HG02642 (cell line): ENCODE measurements around the gene DGKB.

Source experiments
- ATAC-seq: cut with Tn5 transposase; IDR thresholded peaks from one replicate; pipeline ENCODE4 v1.9.1; 2021; ENCODE audit warnings: mild to moderate bottlenecking; ENCODE audit not compliant: unreplicated experiment, poor library complexity

Gene DGKB

DNA sequence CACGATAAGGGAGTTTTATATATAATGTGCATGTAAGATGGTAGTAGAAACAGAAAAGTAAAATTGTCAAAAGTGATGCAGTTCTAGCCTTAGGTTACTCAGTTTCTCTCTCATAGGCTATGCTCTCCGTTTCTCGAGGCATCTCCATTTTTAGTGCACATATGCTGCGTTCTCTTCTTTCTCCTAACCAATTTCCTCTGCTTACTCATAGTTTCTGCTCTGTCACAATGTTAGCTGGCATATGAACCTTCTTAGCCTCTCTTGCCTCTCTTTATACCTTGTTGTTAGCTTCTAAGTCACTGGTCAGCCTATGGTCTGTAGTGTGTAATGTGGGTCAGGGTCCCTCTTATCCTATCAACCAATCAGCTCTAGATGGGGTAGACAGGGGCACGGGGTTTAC is 632.5 kb downstream of the DGKB start:
- ATAC-seq = no peak

DNA sequence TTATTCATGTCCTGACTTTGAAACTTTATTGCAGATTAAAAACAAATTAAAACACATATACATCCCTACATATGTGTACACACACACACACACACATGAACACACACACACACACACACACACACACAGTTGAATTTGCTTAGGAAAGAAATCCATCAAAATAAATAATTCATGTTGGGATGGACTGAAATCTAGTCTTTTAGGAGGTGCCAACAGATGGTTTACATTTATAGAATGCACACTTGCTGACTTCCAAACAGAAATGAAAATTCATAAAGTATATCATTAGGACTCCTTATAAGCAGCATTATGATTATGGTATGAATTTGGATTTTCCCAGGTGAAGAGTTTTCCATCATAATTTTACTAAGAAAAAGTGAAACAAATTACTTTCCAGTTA is 642.5 kb downstream of the DGKB start:
- no peak for ATAC-seq

DNA sequence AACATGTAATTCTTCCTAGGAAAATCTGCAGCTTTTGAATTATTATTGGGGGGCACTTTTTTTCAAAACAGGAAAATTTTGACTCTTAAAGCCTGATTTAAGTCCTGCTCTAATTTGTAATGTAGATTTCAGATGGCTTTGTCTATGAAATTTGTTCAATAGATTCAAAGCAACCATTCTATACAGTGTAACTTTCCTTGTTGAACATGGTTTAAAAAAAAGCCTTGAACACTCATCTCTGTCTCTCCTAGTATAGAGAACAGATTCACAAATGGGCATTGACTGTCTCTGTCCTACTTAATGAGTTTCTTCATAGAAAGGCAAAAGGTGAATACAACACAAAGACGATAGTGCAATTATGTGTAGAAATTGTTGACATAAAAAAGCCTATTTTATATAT is 643.7 kb downstream of the DGKB start:
- ATAC-seq = no peak

DNA sequence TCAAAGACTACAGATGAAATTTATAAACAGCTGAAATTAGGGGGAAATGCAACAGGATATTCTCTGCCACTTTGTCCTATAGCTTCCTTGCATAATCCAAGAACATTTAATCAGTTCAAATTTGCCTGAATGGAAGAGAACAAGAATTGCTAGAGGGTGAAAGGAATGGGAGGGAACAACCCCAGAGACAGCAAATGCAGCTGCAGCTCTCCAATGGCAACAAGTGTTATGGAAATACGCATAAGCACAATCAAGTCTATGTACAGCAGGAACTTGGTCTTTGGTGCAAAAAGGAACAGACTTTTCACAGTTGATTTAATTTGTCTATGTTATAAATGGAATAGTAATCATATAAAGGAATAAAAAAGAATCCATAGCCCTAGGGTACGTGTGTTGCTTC is 644.1 kb downstream of the DGKB start:
- no peak for ATAC-seq

- ATAC-seq = no peak
These were observed 650.1 kb downstream of the DGKB start for GRCh38 chr7:14252458-14252857.

GRCh38 chr7:14242175-14242574 is 660.4 kb downstream of the DGKB start:
- no peak for ATAC-seq

DNA sequence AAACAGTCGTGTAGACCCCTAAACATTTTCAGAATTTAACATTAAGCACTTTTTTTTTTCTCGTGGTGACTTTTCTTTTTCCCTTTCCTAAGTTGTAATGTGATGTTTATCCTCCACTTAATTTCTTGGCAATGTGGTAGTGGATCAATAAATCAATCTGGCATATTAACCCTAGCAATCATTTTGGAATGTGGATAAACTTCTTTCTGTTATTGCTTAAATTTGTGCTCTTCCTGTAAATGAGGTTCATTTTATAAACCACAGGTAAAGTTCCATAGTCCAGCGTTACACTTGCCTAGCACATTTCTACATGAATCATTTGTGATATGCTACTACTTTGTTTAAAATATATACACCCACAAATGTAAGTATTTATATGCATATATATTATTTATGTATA is 665.7 kb downstream of the DGKB start:
- ATAC-seq = no peak

DNA sequence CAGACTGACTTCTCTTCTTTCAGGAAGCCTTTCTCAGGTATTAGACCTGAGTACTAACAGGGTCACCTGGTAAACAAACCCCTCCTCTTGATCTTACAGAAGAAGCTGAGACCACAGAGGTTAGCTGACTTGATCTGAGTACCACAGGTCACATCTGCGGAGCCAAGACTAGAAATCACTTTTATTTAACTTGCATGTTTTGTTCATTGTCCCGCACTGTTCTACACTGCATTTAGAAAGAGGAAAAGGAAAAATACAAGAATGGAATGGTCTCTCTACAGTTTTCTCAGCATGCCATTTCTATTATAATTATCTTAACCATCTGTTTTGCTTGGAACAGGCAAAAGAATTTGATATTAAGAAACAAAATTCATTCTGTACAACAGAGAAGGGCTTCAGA is 667.5 kb downstream of the DGKB start:
- no peak for ATAC-seq

GRCh38 chr7:14233868-14234369 is 668.6 kb downstream of the DGKB start:
- no peak for ATAC-seq

DNA sequence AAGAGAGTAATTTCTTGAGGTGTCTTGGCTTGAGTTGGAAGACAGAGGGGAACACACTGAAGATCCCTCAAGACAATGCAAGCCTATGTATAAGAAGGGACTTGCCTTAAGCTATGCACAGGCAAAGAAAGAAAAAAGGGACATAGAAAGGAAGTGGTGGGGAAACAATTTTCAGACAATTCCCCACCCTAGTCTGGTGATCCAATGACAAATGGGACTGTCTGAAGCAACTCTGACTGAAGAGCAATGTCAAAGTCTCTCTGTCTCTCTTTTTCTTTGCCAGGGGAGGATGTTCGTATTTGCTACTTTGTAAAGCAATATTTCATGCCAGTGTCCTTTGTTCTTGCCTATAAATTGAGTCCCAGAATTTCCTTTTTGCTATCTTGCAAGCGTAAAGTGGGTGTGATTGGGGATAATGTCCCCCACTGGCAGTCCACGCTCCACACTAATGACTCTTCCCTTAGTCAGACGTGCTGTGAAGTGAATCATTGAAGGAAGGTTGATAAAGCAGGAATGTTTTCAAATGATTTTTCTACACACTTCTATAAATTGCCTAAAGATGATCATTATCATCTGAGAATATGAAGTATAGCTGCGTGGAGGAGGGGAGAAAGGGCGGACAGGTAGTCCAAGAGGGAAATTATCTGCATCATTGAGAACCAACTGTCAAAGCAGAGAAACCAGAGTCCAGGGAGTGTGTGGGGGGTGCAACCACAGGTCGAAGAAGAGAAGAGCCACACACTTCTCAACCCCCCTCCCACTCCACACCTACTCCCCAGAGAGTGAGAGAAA is 669.3 kb downstream of the DGKB start:
- ATAC-seq = no peak

DNA sequence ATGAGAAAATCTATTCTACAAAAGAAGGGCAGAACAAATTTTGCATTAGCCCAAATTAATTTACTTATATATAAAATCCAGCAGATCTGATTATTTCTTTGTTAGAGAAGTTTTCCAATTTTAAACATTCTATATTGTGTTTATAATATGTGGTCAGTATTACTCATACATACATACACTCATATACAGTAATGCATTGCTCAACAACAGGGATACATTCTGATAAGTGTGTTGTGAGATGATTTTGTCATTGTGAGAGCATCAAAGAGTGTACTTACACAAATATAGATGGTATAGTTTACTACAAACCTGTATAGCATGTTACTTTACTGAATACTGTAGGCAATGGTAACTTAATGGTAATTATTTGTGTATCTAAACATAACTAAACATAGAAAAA is 673.5 kb downstream of the DGKB start:
- no peak for ATAC-seq

GRCh38 chr7:14228341-14228740 is 674.2 kb downstream of the DGKB start:
- no peak for ATAC-seq

DNA sequence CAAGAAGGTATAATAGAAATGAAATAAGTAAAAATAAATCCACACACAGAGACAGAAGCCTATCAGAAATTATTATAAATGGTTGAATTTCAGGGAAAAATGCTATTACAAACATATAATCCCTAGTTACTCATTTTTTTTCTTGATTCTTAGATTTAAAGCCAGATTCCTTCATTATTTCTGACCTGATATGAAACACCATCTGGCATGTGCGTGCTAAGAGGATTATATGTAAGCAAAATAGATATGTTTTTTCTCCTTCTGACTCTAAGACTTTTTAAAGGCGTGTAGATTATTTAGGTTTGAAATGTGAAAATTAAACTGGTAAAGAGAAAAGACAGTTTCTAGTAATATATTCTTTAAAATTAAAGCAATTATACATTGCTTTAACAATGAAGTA is 676.4 kb downstream of the DGKB start:
- no peak for ATAC-seq

- ATAC-seq = no peak
These were observed 683.4 kb downstream of the DGKB start for GRCh38 chr7:14219125-14219524.

DNA sequence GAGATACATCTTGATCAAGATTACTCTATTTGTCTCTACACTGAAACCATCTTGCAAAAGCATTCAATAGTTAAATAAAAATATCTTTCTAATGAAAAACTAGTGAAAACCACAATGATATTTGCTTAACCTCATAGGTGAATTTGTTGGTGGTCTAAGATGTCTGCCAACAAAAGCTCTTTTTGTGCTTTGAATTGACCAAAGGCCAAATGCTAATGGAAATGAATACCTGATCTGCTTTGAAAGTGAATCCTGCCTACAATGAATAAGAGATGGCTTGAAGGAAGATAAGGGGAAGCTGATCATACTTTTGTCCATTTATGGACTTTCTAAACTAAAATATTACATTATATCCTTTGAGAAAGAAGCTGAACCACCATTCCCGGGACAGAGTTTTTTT is 684.2 kb downstream of the DGKB start:
- no peak for ATAC-seq

GRCh38 chr7:14209896-14210484 is 692.6 kb downstream of the DGKB start:
- ATAC-seq = no peak

GRCh38 chr7:14207711-14208110 is 694.8 kb downstream of the DGKB start:
- ATAC-seq = no peak

DNA sequence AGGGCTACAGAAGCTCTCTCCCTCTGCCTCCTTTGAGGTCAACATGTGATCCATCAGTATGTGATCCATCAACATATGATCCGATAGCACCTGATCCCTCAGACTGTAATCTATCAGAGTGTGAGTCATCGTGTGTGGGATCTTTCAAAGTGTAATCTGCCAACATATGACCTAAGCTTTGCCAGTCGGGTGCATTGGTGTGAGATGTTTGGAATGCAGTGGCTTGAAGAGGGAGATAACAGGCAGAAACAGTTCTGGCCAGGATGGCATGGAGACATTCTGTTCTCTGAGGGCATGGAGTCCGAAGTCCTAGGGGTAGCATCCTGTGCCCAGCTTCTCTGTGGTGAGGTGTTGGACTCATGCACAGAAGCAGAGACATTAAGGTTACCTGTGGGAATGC is 695.4 kb downstream of the DGKB start:
- no peak for ATAC-seq

GRCh38 chr7:14206121-14206520 is 696.4 kb downstream of the DGKB start:
- no peak for ATAC-seq

GRCh38 chr7:14201353-14201752 is 701.2 kb downstream of the DGKB start:
- no peak for ATAC-seq

- no peak for ATAC-seq
These were observed 703.2 kb downstream of the DGKB start for GRCh38 chr7:14199336-14199735.

DNA sequence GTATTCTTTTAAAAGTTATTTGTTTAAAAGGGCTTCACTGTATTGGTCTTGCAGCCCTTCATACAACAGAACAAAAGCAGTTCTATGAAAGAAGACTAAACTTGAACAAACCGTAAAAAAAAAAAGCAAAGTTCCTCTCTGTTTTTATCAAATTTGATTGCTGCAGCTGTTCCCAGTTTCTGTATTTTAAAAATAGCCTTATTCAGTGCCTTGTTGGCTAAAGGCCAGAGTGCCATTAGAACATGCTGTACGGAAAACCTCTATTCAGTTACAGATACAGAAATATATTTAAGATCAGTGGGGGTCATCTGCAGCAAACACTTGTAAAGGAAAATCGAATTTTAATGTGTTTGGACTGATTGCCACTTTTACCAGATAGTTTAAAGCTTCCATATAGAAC is 705.3 kb downstream of the DGKB start:
- no peak for ATAC-seq
